HG03175 (cell line): ENCODE data around the gene CELF2.

ENCODE experiments used
- ATAC-seq: cut with Tn5 transposase; IDR thresholded peaks from one replicate; pipeline ENCODE4 v1.9.1; 2021; ENCODE audit warnings: mild to moderate bottlenecking, moderate library complexity; ENCODE audit not compliant: unreplicated experiment

Gene CELF2

GRCh38 chr10:11286261-11286852, 268.7 kb downstream of the CELF2 start:
- ATAC-seq: peak; percentile 80

DNA sequence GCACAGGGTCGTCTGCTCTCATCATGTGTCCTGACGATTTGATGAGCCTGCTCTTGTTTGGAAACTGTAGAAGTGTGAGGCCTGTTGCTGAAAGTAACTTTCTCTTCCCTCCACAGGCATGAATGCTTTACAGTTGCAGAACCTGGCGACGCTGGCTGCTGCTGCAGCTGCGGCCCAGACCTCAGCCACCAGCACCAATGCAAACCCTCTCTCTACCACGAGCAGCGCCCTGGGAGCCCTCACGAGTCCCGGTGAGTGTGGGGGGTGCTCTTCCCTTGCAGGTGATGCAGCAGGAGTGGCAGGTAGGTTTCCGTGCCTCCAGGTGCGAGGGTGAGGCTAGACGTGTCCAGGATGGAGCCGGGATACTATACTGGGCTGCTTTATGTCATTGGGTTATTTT, 270.6 kb downstream of the CELF2 start:
- no peak for ATAC-seq

DNA sequence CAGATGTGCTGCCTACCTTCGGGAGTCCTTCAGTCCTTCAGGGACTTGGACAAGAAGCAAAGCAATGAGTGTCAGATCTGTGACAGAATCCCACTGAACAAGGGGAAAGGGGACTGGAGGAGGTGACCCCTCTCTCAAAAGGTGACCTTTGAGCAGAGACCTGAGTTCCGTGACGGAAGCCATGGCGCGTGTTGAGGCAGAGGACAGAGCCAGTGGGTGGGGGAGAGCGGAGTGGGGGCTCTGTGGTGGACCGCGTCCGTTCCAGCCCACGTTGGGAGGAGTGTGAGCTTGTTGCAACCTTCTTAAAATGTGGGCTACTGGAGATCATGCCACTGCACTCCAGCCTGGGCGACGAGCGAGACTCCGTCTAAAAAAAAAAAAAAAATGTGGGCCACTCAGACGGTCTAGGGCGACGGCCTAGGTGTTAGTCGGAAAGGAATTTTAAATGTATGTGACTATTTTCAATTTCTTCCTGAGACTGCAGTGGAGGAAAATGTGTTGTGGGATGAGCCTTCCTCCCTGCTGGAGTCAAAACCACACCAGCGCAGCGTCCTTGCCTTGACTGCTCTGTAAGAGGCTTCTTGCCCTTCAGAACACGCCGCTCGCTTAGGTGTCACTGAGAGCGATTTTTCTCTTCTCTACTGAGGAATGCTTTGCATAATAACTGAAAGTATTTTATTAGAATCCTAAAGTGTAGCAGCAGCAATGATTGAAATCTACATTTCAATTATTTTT, 272.7 kb downstream of the CELF2 start:
- ATAC-seq: no peak

GRCh38 chr10:11292576-11293302, 275.1 kb downstream of the CELF2 start:
- ATAC-seq: no peak

GRCh38 chr10:11293332-11293731, 275.7 kb downstream of the CELF2 start:
- no peak for ATAC-seq

GRCh38 chr10:11294831-11295450, 277.3 kb downstream of the CELF2 start:
- ATAC-seq: no peak

DNA sequence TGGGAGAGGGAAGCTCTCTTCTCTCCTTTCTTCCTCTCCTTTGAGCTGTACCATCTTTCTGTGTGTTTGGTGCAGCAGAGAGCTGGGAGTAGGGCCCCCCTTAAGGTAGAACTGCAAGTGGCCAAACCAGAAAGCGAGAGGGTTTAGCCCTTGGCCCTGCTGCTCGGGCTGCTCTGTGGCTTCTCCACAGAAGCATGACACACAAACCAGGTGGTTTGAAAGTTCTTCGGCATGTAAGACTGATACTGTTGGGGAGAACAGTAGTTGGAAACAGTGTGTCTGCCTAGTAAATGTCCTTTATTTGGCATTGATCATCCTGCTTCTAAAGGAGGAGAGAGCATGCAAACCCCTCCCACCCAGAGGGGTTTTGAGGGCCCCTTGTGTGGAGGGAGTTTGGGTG, 277.8 kb downstream of the CELF2 start:
- no peak for ATAC-seq

DNA sequence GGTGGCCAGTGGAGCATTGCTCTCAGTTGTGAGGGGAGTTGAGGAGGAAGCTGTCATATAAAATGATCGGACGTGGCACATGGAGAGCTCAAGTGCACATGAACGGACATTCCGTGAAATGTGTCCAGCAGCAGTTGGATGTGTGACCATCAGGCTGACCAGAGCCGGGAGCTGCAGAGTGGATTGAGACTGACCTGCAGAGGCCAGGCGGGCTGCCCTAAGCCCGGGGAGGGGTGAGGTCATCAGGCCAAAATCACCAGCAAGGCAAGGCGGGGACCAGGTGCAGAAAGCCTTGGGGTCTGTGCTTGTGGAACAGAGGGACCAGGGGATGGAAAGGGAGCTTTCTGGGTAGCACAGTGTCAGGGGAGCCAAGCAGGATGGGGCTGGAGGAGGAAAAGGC, 279.5 kb downstream of the CELF2 start:
- ATAC-seq: no peak

- ATAC-seq: no peak
Measured at GRCh38 chr10:11298116-11298515, 280.4 kb downstream of the CELF2 start.

DNA sequence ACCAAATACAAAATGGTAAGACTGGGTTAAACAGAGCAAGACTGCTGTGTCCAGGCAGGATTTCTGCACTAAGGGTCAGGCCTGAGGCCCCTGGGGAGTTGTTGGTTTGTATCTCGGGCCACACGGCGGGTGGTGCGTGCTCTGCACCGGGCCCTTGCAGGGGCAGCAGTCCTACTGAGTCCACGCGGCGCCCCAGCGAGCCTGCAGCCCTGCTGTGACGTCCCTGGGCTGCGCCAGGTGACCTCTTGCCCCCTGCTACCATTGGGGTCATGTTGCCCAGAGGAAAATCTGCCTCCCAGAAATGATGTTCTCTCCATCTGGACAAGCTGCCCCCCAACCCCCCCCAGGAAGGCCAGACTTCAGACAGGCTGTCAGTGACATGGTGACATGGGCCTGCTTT, 281.5 kb downstream of the CELF2 start:
- ATAC-seq: no peak

DNA sequence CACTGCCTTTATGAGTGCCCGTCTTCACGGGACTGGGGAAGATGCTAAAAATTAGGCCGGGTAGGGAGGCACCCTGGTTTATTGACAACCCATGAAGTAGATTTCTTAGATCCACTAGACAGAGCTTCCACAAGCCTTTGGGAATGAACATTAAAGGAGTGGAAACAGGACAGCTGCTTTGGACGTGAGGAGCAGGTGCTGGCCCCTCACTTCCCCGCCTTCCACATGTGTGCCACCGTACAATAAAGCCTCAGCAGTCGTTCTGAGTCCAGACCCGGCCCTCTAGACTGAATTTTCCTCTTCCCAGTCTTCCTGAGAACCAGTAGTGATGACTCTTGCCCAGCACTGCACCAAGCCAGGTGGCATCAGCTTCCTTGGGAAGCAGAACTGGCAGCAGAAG, 282.4 kb downstream of the CELF2 start:
- ATAC-seq: no peak

DNA sequence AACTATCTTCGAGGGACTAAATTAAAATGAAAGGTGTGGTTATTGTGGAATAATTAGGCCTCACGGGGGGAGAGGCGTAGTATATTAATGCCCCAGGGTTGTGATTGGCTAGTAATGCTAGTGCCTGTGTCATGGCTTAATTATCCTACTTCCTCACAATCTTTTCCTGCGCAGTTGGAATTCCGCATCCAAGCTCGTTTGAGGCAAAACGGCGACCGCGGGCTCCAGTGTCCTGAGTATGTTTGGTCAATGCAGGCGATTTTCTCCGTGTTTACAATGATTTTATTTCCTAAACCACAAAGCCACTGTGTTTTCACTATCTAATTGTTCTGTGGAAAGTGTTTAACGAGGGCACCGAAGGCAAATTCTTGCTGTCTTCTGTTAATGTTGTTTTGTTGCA, 282.9 kb downstream of the CELF2 start:
- ATAC-seq: no peak

GRCh38 chr10:11301571-11302111, 284.0 kb downstream of the CELF2 start:
- ATAC-seq: no peak

DNA sequence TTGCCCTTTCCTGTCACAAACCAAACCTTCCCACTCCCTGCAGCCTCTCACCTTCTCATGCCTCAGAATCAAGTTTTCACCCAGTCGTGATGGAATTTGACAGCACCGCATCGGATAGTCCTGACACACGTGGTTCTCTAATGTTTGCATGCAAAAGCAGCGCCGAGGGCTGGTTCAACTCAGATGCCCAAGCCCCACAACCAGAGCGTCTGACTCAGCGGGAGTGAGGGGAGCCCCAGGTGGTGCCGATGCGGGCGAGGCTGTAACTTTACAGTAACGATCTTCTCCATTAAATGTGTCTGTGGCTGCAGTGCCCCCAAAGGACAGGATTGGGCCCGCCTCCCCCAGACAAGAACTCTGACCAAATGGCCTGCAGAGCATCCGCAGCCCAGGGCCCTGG, 284.5 kb downstream of the CELF2 start:
- no peak for ATAC-seq

DNA sequence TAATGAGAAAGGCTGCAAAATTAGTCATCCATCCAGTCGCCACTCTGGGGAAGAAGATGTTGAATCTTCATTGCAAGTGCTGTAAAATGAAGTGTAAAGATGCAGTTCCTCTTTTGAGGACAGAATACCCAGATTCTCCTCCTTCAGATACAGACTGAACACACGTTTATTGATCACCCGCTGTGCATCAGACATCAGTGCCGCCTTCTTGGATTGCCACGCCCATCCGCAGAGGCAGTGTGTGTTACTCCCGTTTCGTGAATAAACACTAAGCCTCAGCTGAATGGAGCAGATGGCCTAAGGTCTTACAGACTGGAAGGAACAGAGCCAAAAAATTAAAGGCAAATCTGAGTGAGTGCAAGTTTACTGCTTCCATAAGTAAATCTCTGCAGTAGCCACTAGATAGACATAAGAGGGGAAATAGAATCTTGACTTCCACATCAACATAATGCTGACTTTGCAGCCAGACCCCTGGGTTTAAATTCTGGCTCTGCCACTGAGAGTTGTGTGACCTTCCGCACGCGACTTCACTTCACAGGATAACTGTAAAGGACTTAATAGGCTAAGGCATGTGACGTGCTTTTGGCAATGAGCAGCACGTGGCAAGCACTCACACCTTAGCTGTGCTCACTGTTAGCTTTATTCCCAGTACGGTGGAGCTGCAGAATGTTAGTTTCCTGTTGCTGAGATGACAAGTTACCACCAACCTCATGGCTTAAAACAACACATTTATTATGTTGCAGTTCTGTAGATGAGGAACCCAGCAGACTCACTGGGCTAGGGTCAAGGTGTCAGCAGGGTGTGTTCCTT, 285.9 kb downstream of the CELF2 start:
- ATAC-seq: no peak

DNA sequence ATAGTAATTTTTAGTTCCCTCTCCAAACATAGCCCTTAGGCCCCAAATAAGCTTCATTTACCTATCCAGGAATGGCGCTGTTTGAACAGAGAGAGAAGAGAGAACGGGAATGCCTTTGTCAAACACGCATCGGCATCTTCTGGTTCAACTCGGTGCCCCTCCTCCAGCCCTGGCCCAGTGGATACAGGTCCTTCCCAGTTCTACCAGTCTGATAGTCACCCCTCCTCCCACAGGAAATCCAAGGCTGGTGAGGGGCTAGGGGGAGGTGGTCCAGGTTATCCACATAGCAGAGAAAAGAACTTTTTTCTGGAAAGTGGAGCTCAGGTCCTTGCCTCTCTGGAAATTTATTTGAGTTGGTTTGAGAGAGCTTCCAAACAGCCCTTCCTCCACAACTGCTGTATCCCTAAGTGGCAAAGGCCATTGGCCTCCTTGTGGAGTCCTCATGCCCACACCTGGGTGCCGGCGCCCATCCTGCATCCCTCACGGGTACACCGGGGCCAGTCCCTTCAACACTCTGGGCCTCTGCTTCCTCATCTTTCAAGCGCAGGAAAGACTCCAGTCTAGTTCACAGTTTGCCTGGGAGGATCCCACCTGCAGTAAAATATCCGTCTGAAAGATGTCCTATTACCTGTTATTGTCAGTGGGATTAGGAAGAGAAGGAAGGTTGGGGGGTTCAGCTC, 287.4 kb downstream of the CELF2 start:
- ATAC-seq: no peak

GRCh38 chr10:11305825-11306593, 288.3 kb downstream of the CELF2 start:
- no peak for ATAC-seq

- no peak for ATAC-seq
Measured at GRCh38 chr10:11307004-11307403, 289.3 kb downstream of the CELF2 start.

- ATAC-seq: no peak
Measured at GRCh38 chr10:11307937-11308336, 290.3 kb downstream of the CELF2 start.
